Mammary epithelial cell (primary cell): ENCODE results near the gene HAUS8.

Experiments
- EZH2 ChIP-seq: IDR thresholded peaks from 2 replicates; pipeline ENCODE4 v1.6.1; 2012; ENCODE audit warnings: low read length, inconsistent platforms, borderline replicate concordance
- TF ChIP-seq, protein P1 (sequence below), 2 donors: IDR thresholded peaks in 1 of 2; conservative IDR thresholded peaks in 1 of 2; 2 replicates each; pipeline ENCODE4 v1.5.1; 2011 to 2012; ENCODE audit warnings: inconsistent platforms in 2 of 2, low read length in 2 of 2, mild to moderate bottlenecking in 2 of 2, control low read depth in 1 of 2, low read depth in 1 of 2; ENCODE audit not compliant: insufficient read depth in 1 of 2; ENCODE audit errors: extremely low read depth in 1 of 2

DNA sequence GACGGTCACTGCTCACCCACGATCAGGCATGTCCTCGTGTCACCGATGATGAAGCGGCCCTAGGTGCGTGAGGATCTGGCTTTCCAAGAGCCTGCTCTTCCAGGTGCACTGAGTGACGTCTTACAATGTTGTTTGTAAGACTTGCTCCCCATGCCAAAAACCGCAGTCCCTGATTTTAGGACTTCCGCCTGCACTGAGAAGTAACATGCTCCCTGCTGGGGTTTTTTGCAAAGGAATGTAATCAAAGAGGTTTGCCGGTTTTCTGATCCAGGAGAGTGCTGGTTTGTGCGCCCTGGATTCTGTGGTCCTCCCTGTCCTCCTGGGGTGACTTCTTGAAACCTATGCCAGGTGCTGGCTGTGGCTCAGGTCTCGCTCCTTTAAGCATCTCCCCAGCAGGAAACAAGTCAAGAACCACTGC lies 39.2 kb upstream of the HAUS8 start:
- no peak for TF ChIP-seq EZH2
- TF ChIP-seq, protein P1, sequence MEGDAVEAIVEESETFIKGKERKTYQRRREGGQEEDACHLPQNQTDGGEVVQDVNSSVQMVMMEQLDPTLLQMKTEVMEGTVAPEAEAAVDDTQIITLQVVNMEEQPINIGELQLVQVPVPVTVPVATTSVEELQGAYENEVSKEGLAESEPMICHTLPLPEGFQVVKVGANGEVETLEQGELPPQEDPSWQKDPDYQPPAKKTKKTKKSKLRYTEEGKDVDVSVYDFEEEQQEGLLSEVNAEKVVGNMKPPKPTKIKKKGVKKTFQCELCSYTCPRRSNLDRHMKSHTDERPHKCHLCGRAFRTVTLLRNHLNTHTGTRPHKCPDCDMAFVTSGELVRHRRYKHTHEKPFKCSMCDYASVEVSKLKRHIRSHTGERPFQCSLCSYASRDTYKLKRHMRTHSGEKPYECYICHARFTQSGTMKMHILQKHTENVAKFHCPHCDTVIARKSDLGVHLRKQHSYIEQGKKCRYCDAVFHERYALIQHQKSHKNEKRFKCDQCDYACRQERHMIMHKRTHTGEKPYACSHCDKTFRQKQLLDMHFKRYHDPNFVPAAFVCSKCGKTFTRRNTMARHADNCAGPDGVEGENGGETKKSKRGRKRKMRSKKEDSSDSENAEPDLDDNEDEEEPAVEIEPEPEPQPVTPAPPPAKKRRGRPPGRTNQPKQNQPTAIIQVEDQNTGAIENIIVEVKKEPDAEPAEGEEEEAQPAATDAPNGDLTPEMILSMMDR (conservative IDR thresholded peaks at IDR 0.05 in 1 of 2, IDR thresholded peaks at IDR 0.05 in 1 of 2; ENCODE audit: extremely low read depth in 1 of 2, insufficient read depth in 1 of 2, low read depth in 1 of 2, low read length in 2 of 2) = no peak
